Right lung (tissue), 10 donors: ENCODE results near the gene HSD17B13. TPM values are rescaled to one million over a fixed set of nuclear protein-coding genes. Genes with fewer than 3 reads are reported as not detected.
"Not testable (repeated sequence)": the region's sequence is repeated elsewhere in the genome, so short reads cannot be mapped to it uniquely, and the experiment has no call there.

Experiments used
- DNase-seq, 2 donors: peaks; one replicate each; pipeline ENCODE4 v3.0.0-alpha.2; 2013
- long read RNA-seq, 8 donors: transcript quantifications; one replicate each; lab custom pipeline, GENCODE V29; 2026
- polyA plus RNA-seq, 5 donors: library from polyadenylated mRNA; unstranded; fragments of 120-200 nt; gene quantifications; one replicate each; pipeline versions ENCODE4 v1.2.1 to v1.2.3, GENCODE V29; 2013; ENCODE audit warnings: inconsistent platforms in 1 of 5, low replicate concordance in 1 of 5; ENCODE audit not compliant: insufficient read length in 5 of 5, insufficient read depth in 1 of 5

The HSD17B13 gene
- polyA plus RNA-seq = 1 to 10 TPM in 1 of 5 donors, under 1 TPM in 4; 0.46 to 1.5 (median 0.60) TPM
- long read RNA-seq, donor 1 = 0 reads
- long read RNA-seq, donor 2 = 0 reads
- long read RNA-seq, donor 3 = 0 reads
- long read RNA-seq, donor 4 = 0 reads
- long read RNA-seq, donor 5 = 0 reads
- long read RNA-seq, donor 6 = 0 reads
- long read RNA-seq, donor 7 = 0 reads
- long read RNA-seq, donor 8 = 0 reads

DNA sequence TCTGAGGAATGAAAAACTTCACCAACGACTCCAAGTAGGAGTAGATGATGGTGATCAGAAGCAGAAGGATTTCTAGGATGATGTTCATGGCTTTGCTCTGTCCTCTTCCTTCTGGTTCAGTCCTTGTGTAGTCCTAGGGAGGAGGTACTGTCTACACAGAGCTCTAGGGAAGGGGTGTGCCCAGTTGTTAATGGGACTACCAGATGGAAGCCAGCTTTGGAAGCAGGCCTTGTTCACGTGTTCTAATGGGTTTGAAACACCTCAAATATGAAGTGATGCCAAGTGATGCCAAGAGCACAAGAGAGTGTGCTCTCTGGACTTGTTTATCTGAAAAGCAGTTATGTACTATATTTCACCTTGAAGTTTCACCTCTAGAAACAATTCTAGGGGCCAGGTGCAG lies at the start of gene HSD17B13:
Gene HSD17B13, minus strand, starts transcription at position 129 of the 400 bp plus-strand sequence. Its CDS starts 41 bp downstream, at position 88.
- no peak for DNase-seq

DNA sequence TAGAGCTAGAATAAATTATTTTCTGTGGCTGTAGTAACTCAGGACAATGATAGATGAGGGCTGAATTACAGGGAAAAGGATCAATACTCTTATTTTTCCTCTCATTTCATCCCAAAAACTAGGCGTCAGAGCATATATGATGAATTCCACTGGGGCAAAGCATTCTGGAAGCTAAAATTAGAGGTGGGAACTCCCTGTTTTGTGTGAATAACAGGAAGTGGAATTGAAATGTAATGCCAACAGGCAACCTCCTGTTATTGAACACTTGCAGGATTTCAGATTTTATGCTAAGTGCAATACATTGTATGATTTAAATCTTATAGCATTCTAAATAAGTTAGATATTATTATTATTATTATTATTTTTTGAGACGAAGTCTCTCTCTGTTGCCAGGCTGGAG lies 47.4 kb upstream of the HSD17B13 start:
- no peak for DNase-seq

GRCh38 chr4:87366521-87367162 lies 44.0 kb upstream of the HSD17B13 start:
- no peak for DNase-seq

- DNase-seq = no peak
These were observed 42.7 kb upstream of the HSD17B13 start for GRCh38 chr4:87365348-87365747.

GRCh38 chr4:87363552-87363951 lies 40.9 kb upstream of the HSD17B13 start:
- DNase-seq = no peak

DNA sequence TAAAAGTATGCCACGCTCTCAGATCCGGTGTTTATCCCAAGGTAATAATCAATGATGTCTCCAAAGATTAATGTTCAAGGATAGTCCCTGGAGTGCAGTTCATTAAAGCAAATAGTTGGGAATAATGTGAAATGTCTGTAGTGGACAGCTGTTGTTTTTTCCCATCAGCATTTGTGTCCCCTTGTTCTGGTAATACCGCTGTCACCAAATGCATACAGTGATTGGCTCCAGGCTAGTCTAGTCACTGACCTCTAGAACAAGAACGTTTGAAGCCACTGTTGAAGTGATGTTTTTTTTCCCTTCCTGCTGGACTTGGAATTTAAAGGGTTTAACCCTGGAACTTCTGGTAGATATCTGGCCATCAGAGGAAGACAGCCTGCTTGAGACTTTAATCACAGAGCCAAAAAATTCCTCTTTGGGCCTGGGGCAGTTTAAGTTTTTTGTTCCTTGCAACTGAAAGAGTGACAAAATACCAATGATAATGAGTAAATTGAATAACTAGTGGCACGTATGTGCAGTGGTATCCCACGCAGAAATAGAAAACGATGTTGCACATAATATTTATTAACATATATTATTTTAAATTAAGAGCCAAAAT lies 37.8 kb upstream of the HSD17B13 start:
- DNase-seq = no peak

- no peak for DNase-seq
These were observed 36.6 kb upstream of the HSD17B13 start for GRCh38 chr4:87359258-87359657.

DNA sequence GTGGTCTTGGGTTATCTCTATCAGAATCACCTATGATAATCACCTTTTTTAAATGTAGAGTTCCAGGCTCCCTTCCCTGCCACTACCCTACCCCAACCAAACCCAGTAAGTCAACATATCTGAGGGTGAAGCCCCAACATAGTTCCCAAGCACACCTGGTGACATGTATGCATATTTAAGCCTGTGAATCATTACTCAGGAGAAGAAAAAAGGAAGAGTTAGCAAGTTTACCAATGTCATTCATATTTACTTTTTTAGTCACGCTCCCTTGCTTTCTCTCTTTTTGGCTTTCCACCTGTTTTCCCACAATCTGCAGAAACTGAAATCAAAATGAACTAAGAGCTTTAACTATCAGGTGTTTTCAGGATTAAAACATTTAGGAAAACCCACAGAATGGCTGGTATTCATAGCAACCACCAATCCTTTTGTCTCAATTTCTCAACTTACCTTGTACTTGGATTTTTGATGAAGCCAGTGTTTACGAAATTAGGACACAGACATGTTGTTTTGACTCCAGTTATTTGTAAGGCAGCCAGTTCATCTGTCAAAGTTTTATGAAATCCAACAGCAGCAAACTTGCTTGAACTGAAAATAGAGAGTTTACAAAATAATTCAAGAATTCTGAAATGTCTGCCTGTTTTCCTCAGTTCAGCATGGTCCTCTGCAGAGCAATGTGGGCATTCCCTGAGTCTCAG lies 34.3 kb upstream of the HSD17B13 start:
- DNase-seq = no peak

- DNase-seq = no peak
These were observed 31.8 kb upstream of the HSD17B13 start for GRCh38 chr4:87354168-87355102.

- no peak for DNase-seq
These were observed 30.9 kb upstream of the HSD17B13 start for GRCh38 chr4:87353592-87353991.

- no peak for DNase-seq
These were observed 22.5 kb upstream of the HSD17B13 start for GRCh38 chr4:87345139-87345538.

DNA sequence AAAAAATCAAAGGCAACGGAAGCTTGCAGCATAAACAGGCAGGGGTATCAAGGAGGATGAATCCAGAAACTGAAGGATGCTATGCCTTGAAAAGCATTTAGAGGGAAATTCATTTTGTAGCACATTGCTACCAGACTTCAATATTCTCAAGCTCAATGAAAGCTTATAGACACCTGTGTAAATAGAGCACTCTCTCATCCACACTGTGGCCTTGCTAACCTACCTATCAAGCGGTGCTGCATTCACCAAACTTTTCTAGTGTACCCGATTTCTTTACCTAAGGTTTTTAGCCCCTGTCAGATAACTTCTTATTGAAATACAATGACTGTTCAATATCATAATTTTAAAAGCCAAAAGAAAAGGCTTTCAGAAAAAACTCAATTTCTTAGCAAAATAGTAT lies 20.2 kb upstream of the HSD17B13 start:
- no peak for DNase-seq

DNA sequence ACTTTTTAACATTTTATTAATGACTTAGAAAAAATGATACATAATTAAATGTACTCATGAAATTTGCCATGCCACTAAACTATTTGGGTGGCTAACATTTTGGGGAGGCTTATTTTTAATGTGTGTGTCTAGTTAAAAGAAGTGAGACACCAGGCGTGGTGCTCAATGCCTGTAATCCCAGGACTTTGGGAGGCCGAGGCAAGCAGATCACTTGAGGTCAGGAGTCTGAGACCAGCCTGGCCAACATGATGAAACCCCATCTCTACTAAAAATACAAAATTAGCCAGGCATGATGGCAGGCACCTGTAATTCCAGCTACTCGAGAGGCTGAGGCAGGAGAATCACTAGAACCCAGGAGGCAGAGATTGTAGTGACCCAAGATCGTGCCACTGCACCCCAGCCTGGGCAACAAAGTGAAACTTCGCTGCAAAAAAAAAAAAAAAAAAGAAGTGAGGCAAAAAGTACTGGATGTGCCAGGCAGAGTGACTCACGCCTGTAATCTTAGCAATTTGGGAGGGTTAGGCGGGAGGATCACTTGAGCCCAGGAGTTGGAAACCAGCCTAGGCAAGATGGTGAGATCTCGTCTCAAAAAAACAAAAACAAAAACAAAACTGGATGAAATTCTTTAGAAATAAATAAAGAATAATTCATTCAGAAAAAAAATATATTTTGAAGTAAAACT lies 19.4 kb upstream of the HSD17B13 start:
- DNase-seq = not testable (repeated sequence)

DNA sequence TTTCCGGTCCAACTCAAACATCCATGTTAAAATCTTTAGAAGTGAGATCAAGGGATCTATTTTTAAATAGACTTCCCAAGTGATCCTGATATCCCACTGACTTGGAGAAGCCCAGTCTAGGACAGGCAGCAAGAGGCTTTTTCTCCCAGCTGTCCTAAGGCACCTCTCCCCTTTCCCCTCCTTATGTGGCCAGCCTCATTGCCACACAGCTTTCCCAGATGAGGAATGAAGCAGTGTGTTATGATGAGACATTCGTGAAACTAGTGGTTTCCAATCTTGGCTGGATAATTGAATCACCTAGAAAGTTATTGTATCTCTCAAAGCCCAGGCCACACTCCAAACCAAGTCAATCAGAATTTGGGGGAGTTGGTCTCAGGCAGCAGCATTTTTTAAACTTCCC lies 16.8 kb upstream of the HSD17B13 start:
- no peak for DNase-seq

DNA sequence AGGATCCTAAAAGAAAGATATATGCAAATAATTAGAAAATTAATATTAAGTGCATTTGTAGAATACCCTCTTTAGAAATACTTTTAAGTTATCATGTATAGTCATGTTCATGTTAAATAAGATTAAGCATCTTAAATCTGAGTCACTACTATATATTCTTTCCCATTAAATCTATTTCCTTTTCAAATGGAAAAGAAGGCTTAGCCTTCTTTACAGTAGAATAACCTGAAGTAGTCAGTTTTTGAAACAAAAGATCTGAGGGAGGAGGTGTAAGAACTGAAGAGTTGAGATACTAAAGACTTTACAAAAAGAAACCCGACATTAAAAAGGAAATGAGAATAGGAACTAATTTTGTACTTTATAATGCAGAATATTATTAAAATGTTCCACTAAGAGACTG lies 14.7 kb upstream of the HSD17B13 start:
- DNase-seq = no peak

DNA sequence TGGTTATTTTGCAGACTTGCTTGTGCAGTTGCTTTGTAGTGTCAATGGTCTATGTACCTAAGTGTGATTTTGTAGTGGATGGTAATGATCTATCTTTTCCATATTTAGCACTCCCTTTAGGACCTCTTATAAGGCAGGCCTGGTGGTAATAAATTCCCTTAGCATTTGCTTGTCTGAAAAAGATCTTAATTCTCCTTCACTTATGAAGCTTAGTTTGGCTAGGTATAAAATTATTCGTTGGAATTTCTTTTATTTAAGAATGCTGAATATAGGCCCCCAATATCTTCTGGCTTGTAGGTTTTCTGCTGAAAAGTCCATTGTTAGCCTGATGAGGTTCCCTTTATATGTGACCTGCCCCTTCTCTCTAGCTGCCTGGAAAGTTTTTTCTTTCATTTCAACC lies 10.6 kb upstream of the HSD17B13 start:
- no peak for DNase-seq

DNA sequence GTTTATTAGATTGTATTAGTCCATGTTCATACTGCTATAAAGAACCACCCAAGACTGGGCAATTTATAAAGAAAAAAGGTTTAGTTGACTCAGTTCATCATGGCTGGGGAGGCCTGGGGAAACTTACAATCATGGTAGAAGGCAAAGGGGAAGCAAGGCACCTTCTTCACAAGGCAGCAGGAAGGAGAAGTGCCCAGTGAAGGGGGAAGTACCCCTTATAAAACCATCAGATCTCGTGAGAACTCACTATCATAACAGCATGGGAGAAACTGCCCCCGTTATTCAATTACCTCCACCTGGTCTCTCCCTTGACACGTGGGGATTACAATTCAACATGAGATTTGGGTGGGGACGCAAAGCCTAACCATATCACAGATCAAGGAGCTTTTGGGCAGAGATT lies 8.1 kb upstream of the HSD17B13 start:
- DNase-seq = no peak

DNA sequence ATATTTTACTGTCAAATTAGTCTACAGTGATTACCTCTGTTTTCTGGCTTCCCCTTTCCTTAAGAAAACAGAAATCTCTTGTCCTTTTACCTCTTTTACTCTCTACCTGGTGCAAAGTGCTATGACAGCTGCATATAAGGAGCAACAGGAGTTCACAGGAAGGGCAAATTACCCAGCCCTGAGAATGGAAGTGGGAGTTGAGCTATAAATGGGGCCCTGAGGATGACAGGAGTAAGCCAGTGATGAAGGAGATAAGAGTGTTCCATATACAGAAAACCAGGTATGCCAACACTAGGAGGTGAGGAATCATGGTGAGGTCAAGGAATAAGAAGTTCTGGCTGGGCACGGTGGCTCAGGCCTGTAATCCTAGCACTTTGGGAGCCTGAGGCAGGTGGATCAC lies 4.5 kb upstream of the HSD17B13 start:
- no peak for DNase-seq

GRCh38 chr4:87326460-87326859 lies 3.8 kb upstream of the HSD17B13 start:
- DNase-seq = no peak

- DNase-seq = no peak
These were observed 794 bp downstream of the HSD17B13 start for GRCh38 chr4:87321888-87322287.

- DNase-seq = no peak
These were observed 5.2 kb downstream of the HSD17B13 start for GRCh38 chr4:87317527-87317926.
